GM12872 (cell line): ENCODE measurements around the gene ATP9B.

Experiments
- TF ChIP-seq, protein P1 (sequence below): IDR thresholded peaks from 3 replicates; pipeline ENCODE4 v1.5.1; 2011; ENCODE audit warnings: low read depth, mild to moderate bottlenecking, low read length, moderate library complexity; ENCODE audit not compliant: insufficient read depth

The ATP9B gene

DNA sequence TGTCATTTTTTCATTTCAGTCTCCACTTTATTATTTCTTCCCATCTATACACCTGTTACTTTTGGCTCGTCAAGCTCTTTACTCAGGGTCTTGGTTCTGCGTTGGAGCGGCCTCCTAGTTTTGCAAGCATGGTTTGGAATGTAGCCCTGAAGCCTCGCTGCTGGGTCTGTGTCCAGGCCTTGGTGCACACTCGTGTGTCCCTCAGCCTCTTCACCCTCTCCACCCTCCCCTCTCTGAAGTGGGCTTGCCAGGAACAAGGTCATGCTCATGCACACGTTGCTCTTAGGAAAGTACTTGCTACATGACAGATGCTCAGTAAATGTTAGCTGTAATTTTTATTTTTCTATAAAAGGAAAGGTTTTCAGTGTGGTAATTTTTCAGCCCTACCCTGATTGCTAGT is 147.0 kb downstream of the ATP9B start:
- TF ChIP-seq, protein P1, sequence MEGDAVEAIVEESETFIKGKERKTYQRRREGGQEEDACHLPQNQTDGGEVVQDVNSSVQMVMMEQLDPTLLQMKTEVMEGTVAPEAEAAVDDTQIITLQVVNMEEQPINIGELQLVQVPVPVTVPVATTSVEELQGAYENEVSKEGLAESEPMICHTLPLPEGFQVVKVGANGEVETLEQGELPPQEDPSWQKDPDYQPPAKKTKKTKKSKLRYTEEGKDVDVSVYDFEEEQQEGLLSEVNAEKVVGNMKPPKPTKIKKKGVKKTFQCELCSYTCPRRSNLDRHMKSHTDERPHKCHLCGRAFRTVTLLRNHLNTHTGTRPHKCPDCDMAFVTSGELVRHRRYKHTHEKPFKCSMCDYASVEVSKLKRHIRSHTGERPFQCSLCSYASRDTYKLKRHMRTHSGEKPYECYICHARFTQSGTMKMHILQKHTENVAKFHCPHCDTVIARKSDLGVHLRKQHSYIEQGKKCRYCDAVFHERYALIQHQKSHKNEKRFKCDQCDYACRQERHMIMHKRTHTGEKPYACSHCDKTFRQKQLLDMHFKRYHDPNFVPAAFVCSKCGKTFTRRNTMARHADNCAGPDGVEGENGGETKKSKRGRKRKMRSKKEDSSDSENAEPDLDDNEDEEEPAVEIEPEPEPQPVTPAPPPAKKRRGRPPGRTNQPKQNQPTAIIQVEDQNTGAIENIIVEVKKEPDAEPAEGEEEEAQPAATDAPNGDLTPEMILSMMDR = no peak

DNA sequence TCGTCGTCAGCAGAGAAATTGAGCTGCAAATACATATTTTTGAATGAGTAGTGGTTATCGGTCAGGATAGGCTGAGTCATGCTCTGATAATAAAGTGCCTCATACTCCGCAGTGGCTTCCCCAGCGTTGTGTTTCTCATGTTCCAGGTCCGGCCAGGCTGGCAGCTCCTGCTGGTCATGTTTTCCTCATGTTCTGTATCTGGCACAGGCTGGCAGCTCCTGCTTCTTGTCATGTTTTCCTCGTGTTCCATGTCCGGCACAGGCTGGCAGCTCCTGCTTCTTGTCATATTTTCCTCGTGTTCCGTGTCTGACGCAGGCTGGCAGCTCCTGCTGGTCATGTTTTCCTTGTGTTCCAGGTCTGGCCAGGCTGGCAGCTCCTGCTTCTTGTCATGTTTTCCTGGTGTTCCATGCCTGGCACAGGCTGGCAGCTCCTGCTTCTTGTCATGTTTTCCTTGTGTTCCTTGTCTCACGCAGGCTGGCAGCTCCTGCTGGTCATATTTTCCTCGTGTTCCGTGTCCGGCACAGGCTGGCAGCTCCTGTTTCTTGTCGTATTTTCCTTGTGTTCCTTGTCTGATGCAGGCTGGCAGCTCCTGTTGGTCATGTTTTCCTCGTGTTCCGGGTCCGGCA is 148.9 kb downstream of the ATP9B start:
- TF ChIP-seq, protein P1 = no peak

DNA sequence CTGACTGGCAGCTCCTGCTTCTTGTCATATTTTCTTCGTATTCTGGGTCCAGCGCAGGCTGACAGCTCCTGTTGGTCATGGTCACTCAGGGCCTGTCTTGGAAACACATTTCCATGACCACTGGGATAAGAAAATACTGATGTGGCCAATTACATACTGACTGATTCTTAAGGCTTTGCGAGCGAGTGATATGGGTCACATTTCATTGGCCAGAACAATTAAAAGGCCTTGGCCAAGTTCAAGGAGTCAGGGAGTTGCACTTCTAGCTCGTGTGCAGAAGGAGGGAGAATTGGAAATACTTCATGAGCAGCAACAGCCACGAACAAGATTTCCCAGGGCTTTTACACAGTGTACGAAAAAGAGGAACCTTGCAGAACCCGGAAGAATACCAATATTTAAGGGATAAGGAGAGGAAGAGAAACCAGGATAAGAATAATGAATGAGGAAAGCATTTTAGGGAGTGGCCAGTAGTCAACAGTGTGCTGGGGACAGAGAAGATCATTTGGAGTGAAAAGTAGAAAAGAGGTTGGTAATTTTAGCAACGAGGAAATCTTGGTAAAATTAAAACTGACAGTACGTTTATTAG is 149.5 kb downstream of the ATP9B start:
- TF ChIP-seq, protein P1 = no peak

DNA sequence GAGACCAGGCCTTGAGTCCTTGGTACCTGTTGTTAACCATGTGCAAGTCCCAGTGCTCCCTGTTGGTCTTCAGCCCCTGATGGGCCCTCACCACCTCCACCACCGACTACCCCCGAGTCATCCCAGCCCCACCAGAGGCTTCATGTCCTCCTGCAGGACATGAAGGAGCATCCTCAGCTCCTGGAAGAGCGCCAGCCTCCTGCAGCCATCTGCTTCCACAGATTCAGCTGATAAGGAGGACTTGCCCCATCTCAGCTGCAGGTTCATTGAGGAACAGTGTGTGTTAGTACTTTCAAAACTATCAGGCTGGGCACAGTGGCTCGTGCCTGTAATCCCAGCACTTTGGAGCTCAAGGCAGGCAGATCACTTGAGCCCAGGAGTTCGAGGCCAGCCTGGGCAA is 151.9 kb downstream of the ATP9B start:
- TF ChIP-seq, protein P1 = no peak

DNA sequence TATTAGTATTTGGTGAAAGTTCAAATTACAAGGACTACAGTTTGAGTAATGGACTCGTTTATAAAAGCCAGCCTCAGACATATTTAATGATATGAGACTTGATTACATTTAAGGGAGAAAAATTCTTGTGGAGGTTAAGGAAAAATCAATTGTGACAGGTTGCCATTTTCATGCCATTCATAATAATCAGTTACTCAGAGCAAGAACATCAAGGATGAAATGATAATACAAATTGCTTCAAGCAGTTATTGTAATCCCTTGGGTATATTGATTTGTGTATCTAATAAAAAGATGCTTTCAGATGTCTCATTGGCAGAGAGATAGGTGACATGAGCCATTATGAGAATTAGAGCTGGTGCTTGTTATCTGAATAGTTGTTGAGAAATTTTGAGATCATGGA is 153.6 kb downstream of the ATP9B start:
- TF ChIP-seq, protein P1 = no peak

DNA sequence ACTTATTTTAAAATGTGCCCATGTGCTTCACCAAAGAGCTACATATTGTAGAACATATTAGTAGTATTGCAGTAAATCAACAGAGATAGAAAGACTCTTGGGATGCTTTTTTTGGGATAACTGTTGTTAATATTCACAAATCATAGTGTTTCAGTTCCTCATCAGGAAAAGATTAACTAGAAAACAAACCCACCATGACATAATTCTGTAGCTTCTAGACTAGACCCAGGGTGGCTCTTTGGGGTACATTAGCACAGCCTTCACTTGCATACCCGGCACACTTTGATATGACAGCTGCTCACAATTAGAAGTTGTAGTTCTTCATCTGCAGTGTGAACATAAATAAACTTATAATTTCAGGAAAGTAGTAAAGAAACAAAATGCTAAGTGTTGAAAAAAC is 154.2 kb downstream of the ATP9B start:
- TF ChIP-seq, protein P1 = no peak

DNA sequence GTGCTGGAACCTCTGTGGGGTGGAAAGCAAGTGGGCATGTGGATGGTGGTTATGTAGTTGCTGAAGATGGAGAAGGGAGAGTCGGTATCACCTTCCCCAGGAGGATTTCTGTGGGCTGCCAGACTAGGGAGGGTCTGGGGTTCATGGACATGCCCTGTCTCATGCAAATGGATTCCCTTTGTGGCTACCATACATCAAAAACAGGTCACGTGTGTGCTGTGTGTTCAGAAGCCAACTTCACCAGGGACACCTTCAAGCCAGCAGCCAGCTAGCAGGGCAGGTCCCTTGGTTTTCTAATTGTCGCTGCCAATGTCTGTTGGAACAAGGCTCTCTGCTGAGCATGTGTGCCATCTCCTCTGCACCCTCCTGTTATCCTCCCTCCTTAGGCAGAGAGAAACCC is 155.2 kb downstream of the ATP9B start:
- TF ChIP-seq, protein P1 = no peak
